NT2/D1 (cell line): ENCODE measurements around the gene TANK.

Experiments used
- SUZ12 ChIP-seq: IDR thresholded peaks from 2 replicates; pipeline ENCODE4 v1.6.1; 2011; ENCODE audit not compliant: insufficient read length, insufficient read depth; ENCODE audit errors: extremely low read depth
- YY1 ChIP-seq: IDR thresholded peaks from 2 replicates; pipeline ENCODE4 v1.6.1; 2011; ENCODE audit not compliant: insufficient read length, insufficient read depth
- ZNF274 ChIP-seq: IDR thresholded peaks from 2 replicates; pipeline ENCODE4 v1.6.1; 2011; ENCODE audit warnings: mild to moderate bottlenecking, low read depth, low read length

- TF ChIP-seq YY1 (no peak), SUZ12 (no peak), ZNF274 (no peak)
Observed at GRCh38 chr2:161243905-161244304, 83.7 kb downstream of the TANK start.
